Neural cell (in vitro differentiated cells): Measurements from ENCODE around the gene PPFIA3. TPM values are rescaled to one million over a fixed set of nuclear protein-coding genes. Genes with fewer than 3 reads are reported as not detected.

Source experiments
- H2AFZ ChIP-seq: fragments of 200-600, 300-800 bp; sonication (generic), shearing (Covaris generic); 2 replicates; pipeline ENCODE4 v1.6.0; 2014; ENCODE audit warnings: low read depth, mild to moderate bottlenecking, antibody characterized with exemption, low read length, moderate library complexity
- H3F3A ChIP-seq: fragments of 200-600 bp; shearing (Covaris generic); 2 replicates; pipeline ENCODE4 v1.6.1; 2016; ENCODE audit warnings: mild to moderate bottlenecking, moderate library complexity, mixed read lengths, antibody characterized with exemption, low read length; ENCODE audit not compliant: insufficient read depth, poor library complexity, severe bottlenecking
- H3K27ac ChIP-seq: fragments of 200-600, 300-800 bp; sonication (generic), shearing (Covaris generic); 2 replicates; pipeline ENCODE4 v1.5.1; 2014; ENCODE audit warnings: mild to moderate bottlenecking, low read length, moderate library complexity
- H3K27me3 ChIP-seq: fragments of 300-800, 200-600 bp; sonication (generic), shearing (Covaris generic); 2 replicates; pipeline ENCODE4 v1.6.0; 2014; ENCODE audit warnings: mild to moderate bottlenecking, low read depth, low read length, moderate library complexity; ENCODE audit not compliant: insufficient read depth
- H3K36me3 ChIP-seq: fragments of 300-800, 200-600 bp; sonication (generic), shearing (Covaris generic); 2 replicates; pipeline ENCODE4 v1.5.1; 2014; ENCODE audit warnings: mild to moderate bottlenecking, antibody characterized with exemption, low read length, moderate library complexity; ENCODE audit not compliant: insufficient read depth
- H3K4me2 ChIP-seq: fragments of 300-800, 200-600 bp; sonication (generic), shearing (Covaris generic); 2 replicates; pipeline ENCODE4 v1.6.0; 2014; ENCODE audit warnings: mild to moderate bottlenecking, low read length
- H3K4me3 ChIP-seq: fragments of 300-800, 200-600 bp; sonication (generic), shearing (Covaris generic); 2 replicates; pipeline ENCODE4 v1.5.1; 2014; ENCODE audit warnings: mild to moderate bottlenecking, low read length, moderate library complexity
- H3K79me2 ChIP-seq: fragments of 200-600 bp; shearing (Covaris generic); replicated peaks from 2 replicates; pipeline ENCODE4 v1.6.0; 2014; ENCODE audit warnings: mild to moderate bottlenecking, low read length, moderate library complexity; ENCODE audit not compliant: insufficient read depth
- H3K9ac ChIP-seq: fragments of 300-800, 200-600 bp; sonication (generic), shearing (Covaris generic); 2 replicates; pipeline ENCODE4 v1.6.1; 2016; ENCODE audit warnings: mild to moderate bottlenecking, low read length, mixed read lengths
- H3K9me2 ChIP-seq: fragments of 200-600 bp; shearing (Covaris generic); 2 replicates; pipeline ENCODE4 v1.6.1; 2016; ENCODE audit warnings: mild to moderate bottlenecking, low read length, mixed read lengths; ENCODE audit not compliant: insufficient read depth
- H3K9me3 ChIP-seq: fragments of 200-600, 300-800 bp; sonication (generic), shearing (Covaris generic); 2 replicates; pipeline ENCODE4 v1.6.1; 2016; ENCODE audit warnings: mild to moderate bottlenecking, mixed run types, low read length, moderate library complexity, mixed read lengths
- H4K20me1 ChIP-seq: fragments of 200-600 bp; shearing (Covaris generic); 2 replicates; pipeline ENCODE4 v1.6.1; 2016; ENCODE audit warnings: mild to moderate bottlenecking, mixed run types; ENCODE audit not compliant: insufficient read depth
- EP300 ChIP-seq: fragments of 450-650 bp; conservative IDR thresholded peaks from 2 replicates; pipeline ENCODE4 v1.6.1; 2014; ENCODE audit warnings: antibody characterized with exemption, mild to moderate bottlenecking, moderate library complexity; ENCODE audit not compliant: poor library complexity, severe bottlenecking
- EZH2 ChIP-seq: fragments of 200-600, 300-800 bp; shearing (Covaris generic), sonication (generic); IDR thresholded peaks from 2 replicates; pipeline ENCODE4 v1.6.1; 2014; ENCODE audit warnings: antibody characterized with exemption, low read length, borderline replicate concordance, mild to moderate bottlenecking; ENCODE audit not compliant: insufficient read depth, poor library complexity, severe bottlenecking
- MXI1 ChIP-seq: fragments of 450-650 bp; conservative IDR thresholded peaks from 2 replicates; pipeline ENCODE4 v1.6.1; 2014; ENCODE audit warnings: antibody characterized with exemption, mild to moderate bottlenecking; ENCODE audit not compliant: poor library complexity, severe bottlenecking
- POLR2AphosphoS5 ChIP-seq: IDR thresholded peaks from 2 replicates; pipeline ENCODE4 v1.6.1; 2012
- RAD21 ChIP-seq: fragments of 450-650 bp; conservative IDR thresholded peaks from 2 replicates; pipeline ENCODE4 v1.6.1; 2014; ENCODE audit warnings: antibody characterized with exemption, mild to moderate bottlenecking, moderate library complexity
- SMC3 ChIP-seq: fragments of 450-650 bp; conservative IDR thresholded peaks from 2 replicates; pipeline ENCODE4 v1.6.1; 2014; ENCODE audit warnings: antibody characterized with exemption, mild to moderate bottlenecking, moderate library complexity; ENCODE audit not compliant: poor library complexity
- TAF1 ChIP-seq: IDR thresholded peaks from 2 replicates; pipeline ENCODE4 v1.6.1; 2012; ENCODE audit warnings: low read depth
- polyA plus RNA-seq: library from polyadenylated mRNA; depleted of rRNA; stranded (reverse); fragments of >200 nt; gene quantifications from 2 replicates; pipeline ENCODE4 v1.2.3, GENCODE V29; 2014
- TF ChIP-seq, protein P1 (sequence below): fragments of 450-650 bp; IDR thresholded peaks from 2 replicates; pipeline ENCODE4 v1.5.1; 2014; ENCODE audit warnings: antibody characterized with exemption, mild to moderate bottlenecking, moderate library complexity; ENCODE audit not compliant: poor library complexity, severe bottlenecking
- TF ChIP-seq, protein P2 (sequence below): IDR thresholded peaks from 2 replicates; pipeline ENCODE4 v1.6.1; 2012; ENCODE audit warnings: borderline replicate concordance

PPFIA3 gene
- polyA plus RNA-seq, 1 donor from 2014 or later = 80.7 TPM

DNA sequence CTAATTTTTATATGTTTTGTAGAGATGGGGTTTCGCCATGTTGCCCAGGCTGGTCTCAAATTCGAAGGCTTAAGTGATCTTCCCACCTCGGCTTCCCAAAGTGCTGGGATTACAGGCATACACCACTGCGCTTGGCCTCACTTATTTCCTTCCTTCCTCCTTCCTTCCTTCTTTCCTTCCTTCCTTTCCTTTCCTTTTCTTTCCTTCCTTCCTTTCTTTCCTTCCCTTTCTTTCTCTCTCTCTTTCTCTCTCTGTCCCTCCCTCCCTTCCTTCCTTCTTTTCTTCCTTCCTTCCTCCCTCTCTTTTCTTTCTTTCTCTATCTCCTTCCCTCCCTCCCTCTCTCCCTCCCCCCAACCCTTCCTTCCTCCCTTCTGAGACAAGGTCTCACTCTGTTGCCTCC is 75.1 kb downstream of the PPFIA3 start:
- Histone ChIP-seq H3K9me3 (no peaks in the 10 kb centered on the region), H2AFZ (no peak overlapping the region), H3K36me3 (peaks cover 11% of the 10 kb centered on the region), H3K9ac (no peak overlapping the region), H3K4me3 (no peak overlapping the region), H3F3A (no peaks in the 10 kb centered on the region), H3K79me2 (no peaks in the 10 kb centered on the region), H3K27ac (no peak overlapping the region), H3K9me2 (no peaks in the 10 kb centered on the region), H4K20me1 (no peaks in the 10 kb centered on the region), H3K4me2 (no peak overlapping the region), H3K27me3 (no peaks in the 10 kb centered on the region)
- no peak for TF ChIP-seq SMC3
- TF ChIP-seq POLR2AphosphoS5 = no peak
- TF ChIP-seq MXI1 = no peak
- TF ChIP-seq, protein P1, sequence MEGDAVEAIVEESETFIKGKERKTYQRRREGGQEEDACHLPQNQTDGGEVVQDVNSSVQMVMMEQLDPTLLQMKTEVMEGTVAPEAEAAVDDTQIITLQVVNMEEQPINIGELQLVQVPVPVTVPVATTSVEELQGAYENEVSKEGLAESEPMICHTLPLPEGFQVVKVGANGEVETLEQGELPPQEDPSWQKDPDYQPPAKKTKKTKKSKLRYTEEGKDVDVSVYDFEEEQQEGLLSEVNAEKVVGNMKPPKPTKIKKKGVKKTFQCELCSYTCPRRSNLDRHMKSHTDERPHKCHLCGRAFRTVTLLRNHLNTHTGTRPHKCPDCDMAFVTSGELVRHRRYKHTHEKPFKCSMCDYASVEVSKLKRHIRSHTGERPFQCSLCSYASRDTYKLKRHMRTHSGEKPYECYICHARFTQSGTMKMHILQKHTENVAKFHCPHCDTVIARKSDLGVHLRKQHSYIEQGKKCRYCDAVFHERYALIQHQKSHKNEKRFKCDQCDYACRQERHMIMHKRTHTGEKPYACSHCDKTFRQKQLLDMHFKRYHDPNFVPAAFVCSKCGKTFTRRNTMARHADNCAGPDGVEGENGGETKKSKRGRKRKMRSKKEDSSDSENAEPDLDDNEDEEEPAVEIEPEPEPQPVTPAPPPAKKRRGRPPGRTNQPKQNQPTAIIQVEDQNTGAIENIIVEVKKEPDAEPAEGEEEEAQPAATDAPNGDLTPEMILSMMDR = no peak
- TF ChIP-seq EZH2 = no peak

DNA sequence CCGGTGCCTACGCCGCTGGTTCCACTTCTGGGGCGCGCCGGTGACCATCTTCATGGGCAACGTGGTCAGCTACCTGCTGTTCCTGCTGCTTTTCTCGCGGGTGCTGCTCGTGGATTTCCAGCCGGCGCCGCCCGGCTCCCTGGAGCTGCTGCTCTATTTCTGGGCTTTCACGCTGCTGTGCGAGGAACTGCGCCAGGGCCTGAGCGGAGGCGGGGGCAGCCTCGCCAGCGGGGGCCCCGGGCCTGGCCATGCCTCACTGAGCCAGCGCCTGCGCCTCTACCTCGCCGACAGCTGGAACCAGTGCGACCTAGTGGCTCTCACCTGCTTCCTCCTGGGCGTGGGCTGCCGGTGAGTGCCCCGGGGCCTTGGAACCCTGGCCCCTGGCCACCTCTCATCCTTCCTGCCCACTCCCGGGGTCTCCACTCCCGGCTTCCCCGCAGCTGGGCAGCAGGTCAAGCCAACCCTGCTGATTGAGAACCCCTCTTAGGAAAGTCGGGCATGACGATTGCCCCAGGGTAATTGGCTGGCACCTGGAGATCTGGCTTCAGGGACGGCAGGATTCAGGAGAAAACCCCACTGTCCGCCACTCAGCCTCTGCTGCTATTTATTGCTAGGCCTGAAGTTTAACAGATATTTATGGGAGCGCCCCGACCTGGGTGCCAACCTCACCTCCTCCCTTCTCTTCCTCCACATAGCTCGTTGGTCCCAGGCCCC is 77.3 kb downstream of the PPFIA3 start:
- Histone ChIP-seq H3K79me2 (no peaks in the 10 kb centered on the region), H3K9ac (no peak overlapping the region), H3K27ac (no peak overlapping the region), H3K4me3 (no peak overlapping the region), H4K20me1 (no peaks in the 10 kb centered on the region), H3K36me3 (no peaks in the 10 kb centered on the region), H3F3A (no peaks in the 10 kb centered on the region), H3K27me3 (no peaks in the 10 kb centered on the region), H3K9me2 (no peaks in the 10 kb centered on the region), H3K4me2 (no peak overlapping the region), H2AFZ (no peak overlapping the region), H3K9me3 (no peaks in the 10 kb centered on the region)
- TF ChIP-seq MXI1 (no peak), RAD21 (no peak)
- TF ChIP-seq, protein P1 = no peak

DNA sequence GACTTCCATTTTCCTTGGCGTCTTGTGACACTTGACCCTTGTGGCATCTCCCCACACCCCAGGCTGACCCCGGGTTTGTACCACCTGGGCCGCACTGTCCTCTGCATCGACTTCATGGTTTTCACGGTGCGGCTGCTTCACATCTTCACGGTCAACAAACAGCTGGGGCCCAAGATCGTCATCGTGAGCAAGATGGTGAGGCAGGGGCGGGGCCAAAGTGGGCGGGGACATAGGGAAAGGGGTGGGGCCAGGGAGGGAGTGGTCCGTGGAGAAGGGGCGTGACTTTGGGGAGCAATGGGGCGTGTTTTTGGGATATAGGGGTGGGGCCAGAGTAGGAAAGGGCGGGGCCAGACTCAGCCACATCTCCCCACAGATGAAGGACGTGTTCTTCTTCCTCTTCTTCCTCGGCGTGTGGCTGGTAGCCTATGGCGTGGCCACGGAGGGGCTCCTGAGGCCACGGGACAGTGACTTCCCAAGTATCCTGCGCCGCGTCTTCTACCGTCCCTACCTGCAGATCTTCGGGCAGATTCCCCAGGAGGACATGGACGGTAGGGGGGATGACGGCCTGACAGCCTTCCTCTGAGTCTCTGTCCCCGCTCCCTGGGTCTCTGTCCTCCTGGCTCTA is 81.0 kb downstream of the PPFIA3 start:
- no peaks in the 10 kb centered on the region for H3K27me3 ChIP-seq
- no peaks in the 10 kb centered on the region for H3K79me2 ChIP-seq
- H3K36me3 ChIP-seq = no peaks in the 10 kb centered on the region
- TF ChIP-seq SMC3 (no peak), TAF1 (no peak), EZH2 (no peak), POLR2AphosphoS5 (no peak), EP300 (no peak), RAD21 (no peak), MXI1 (no peak)
- TF ChIP-seq, protein P1 = no peak
- TF ChIP-seq, protein P2, sequence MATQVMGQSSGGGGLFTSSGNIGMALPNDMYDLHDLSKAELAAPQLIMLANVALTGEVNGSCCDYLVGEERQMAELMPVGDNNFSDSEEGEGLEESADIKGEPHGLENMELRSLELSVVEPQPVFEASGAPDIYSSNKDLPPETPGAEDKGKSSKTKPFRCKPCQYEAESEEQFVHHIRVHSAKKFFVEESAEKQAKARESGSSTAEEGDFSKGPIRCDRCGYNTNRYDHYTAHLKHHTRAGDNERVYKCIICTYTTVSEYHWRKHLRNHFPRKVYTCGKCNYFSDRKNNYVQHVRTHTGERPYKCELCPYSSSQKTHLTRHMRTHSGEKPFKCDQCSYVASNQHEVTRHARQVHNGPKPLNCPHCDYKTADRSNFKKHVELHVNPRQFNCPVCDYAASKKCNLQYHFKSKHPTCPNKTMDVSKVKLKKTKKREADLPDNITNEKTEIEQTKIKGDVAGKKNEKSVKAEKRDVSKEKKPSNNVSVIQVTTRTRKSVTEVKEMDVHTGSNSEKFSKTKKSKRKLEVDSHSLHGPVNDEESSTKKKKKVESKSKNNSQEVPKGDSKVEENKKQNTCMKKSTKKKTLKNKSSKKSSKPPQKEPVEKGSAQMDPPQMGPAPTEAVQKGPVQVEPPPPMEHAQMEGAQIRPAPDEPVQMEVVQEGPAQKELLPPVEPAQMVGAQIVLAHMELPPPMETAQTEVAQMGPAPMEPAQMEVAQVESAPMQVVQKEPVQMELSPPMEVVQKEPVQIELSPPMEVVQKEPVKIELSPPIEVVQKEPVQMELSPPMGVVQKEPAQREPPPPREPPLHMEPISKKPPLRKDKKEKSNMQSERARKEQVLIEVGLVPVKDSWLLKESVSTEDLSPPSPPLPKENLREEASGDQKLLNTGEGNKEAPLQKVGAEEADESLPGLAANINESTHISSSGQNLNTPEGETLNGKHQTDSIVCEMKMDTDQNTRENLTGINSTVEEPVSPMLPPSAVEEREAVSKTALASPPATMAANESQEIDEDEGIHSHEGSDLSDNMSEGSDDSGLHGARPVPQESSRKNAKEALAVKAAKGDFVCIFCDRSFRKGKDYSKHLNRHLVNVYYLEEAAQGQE = no peak
- no peaks in the 10 kb centered on the region for H3F3A ChIP-seq
- no peak overlapping the region for H3K9ac ChIP-seq
- no peaks in the 10 kb centered on the region for H4K20me1 ChIP-seq
- no peak overlapping the region for H2AFZ ChIP-seq
- no peaks in the 10 kb centered on the region for H3K9me3 ChIP-seq
- H3K4me3 ChIP-seq = no peak overlapping the region
- H3K9me2 ChIP-seq = no peaks in the 10 kb centered on the region
- H3K4me2 ChIP-seq = no peak overlapping the region
- H3K27ac ChIP-seq = no peak overlapping the region
